Measurements from ENCODE around the gene EFEMP2.
A peak's percentile ranks its signal among the peaks of the same experiment; 100 is the strongest.
"Not testable (repeated sequence)": the region's sequence is repeated elsewhere in the genome, so short reads cannot be mapped to it uniquely, and the experiment has no call there.

EFEMP2 gene

DNA sequence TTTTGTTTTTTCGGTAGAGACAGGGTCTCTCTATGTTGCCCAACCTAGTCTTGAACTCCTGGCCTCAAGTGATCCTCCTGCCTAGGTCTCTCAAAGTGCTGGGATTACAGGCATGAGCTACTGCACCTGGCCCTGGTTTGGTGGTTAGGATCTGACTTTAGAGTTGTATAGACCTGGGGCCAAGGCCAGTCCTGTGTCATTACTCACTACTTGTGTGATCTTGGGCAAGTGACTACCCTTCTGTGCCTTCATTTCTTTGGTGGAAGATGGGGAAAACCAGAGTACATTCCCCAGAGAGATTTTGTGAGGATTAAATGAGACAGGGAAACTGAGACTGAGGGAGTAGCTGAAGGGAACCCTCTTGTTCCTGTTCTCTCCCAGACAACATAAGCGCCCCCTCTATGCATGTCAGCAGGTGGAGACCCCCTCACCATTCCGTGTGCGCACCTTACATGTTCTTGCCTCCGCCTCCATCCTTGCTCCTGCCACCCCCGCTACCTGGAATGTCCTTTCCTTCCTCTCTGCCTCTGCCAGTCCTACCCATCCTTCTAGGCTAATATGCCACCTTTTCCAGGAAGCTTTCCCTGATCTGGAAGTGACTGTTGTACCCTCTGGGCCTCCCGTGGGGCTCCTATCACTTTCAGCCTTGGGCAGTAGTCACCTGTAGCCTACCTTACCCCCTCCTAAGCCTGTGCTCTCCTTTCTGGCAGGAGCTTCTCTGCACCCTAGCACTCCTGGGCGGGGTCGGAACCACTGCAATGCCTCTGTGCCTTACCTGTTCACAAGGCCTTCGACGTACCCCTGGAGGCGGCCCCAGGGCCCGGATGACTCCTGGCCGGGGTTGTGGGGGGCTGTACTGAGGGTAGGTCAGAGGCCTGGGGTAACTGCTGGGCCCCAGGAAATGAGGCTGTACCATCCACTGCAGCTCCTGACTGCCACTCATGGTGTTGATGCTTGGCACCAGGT lies 23.7 kb upstream of the EFEMP2 start:
- CTCF ChIA-PET, result interaction anchor here (0.6 to 1.4 kb wide), 3 partner anchors 8 to 185 kb away, joined by 3 read pairs; partner anchors contain the start of gene FIBP
- no peak for DNase-seq (ENCODE audit: extremely low spot score)
- no peak for TF ChIP-seq SP1 (IDR thresholded peaks at IDR 0.05)
- TF ChIP-seq LEF1 (IDR thresholded peaks at IDR 0.05; ENCODE audit: borderline replicate concordance), result no peak
- no peak for TF ChIP-seq HDGF (IDR thresholded peaks at IDR 0.05; ENCODE audit: borderline replicate concordance)
- TF ChIP-seq TARDBP (IDR thresholded peaks at IDR 0.05), result no peak
- no peak for TF ChIP-seq ZNF384 (IDR thresholded peaks at IDR 0.05)
- no peak for TF ChIP-seq ELF4 (IDR thresholded peaks at IDR 0.05)
- TF ChIP-seq FOXM1 (IDR thresholded peaks at IDR 0.05; ENCODE audit: borderline replicate concordance), result no peak
- POLR2A ChIA-PET, result interaction anchor here (1.2 to 2.0 kb wide), 2 partner anchors 37 to 176 kb away, joined by 3 to 6 read pairs; partner anchors contain the start of gene RNASEH2C

DNA sequence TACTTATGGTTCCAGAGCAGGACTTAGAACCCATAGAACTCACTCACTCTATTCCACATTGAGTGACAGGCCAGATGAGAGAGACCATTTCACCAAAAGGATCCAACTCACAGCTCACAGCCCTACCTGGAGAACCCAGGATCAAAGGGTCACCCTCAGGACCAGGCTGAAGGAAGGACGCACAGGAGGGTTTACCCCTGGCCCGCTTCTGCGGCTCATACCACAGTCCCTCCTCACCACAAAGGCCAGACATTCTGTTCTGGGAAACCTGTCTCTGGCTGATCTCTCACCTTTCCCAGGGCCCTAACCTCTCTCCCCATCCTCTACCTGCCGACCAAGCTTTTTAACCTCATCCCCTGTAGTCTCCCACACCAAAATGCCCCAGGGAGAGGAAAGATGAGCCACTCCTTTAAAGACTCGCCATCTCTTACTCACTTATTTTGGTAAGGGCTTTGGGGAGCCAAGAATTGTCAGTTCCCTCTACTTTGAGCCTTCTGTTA lies 22.9 kb upstream of the EFEMP2 start:
- ChIA-PET POLR2A (interaction anchor here (1.2 to 2.0 kb wide), 2 partner anchors 36 to 175 kb away, joined by 3 to 6 read pairs; partner anchors contain the start of gene RNASEH2C), CTCF (interaction anchor here (1.4 kb wide), 1 partner anchor 11 kb away, joined by 3 read pairs; no protein-coding TSS in a partner anchor)
- DNase-seq (ENCODE audit: extremely low spot score), result no peak
- TF ChIP-seq, protein P1, sequence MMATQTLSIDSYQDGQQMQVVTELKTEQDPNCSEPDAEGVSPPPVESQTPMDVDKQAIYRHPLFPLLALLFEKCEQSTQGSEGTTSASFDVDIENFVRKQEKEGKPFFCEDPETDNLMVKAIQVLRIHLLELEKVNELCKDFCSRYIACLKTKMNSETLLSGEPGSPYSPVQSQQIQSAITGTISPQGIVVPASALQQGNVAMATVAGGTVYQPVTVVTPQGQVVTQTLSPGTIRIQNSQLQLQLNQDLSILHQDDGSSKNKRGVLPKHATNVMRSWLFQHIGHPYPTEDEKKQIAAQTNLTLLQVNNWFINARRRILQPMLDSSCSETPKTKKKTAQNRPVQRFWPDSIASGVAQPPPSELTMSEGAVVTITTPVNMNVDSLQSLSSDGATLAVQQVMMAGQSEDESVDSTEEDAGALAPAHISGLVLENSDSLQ (IDR thresholded peaks at IDR 0.05), result peak; percentile 55; the same call in 1 of the 2 replicates
- no peak for TF ChIP-seq BHLHE40 (IDR thresholded peaks at IDR 0.05; ENCODE audit: borderline replicate concordance)

DNA sequence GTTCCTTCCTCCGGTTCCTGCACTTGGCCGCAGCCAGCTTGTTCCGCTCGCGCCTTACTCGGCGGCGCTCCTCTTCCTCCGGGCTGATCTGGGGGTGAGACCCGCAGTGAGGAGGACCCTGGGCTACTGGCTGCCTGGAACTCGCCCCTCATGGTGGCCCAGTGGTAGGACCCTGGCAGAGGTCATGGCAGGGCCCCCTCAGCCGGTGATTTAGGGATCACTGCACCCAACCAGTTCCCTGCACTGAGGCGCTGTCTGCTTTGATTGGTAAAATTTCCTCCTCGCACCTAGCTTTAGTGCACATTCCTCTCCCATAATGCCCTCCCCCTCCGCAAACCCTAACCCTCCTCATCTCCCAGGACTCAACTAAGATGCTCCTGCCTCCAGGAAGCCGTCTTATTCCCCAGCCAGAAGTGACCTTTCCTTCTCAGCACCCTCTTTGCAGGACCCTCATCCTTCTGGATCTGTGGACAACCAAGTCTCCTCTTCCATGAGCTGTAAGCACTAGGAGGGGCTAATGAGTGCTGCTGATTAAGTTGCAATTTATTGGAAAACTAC lies 21.5 kb upstream of the EFEMP2 start:
- CTCF ChIA-PET, result no interaction called here
- TF ChIP-seq TARDBP (IDR thresholded peaks at IDR 0.05), result no peak
- POLR2A ChIA-PET, result interaction anchor here (1.1 to 12.4 kb wide), 4 partner anchors 18 to 30 kb away, joined by 3 to 289 read pairs (median 4); partner anchors contain the start of genes CFL1, EFEMP2 and MUS81
- no peak for DNase-seq (ENCODE audit: extremely low spot score)

DNA sequence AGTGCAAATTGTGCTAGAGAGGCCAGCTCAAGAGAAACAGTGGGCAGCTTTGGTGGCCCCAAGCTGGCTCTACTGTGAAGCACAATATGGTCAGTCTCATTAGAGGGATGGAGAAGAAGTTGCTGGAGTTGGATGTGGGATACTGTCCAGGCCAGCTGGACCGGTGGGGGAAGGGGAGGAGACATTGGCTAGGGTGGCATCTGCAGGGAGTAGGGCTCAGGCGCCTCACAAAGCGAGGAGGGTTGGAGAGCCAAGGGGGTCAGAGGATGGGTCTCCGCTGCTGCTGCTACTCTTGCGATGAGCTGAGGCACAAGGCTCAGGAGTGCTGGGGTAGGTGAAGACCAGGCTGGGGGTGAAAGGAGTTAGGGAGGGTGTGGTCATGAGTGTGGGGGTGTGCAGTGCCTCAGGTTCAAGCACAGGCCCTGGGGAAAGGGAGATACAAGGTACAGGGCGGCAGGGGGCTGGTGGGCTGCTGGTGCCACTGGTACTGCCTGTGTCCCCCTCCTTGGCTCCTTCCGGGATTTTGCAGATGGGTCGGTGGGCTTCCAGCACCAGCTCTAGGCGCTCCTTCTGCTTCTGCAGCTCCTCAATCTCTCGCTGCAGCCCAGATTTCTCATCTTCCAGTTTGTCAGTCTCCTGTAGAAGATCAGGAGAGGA lies 20.2 kb upstream of the EFEMP2 start:
- no peak for DNase-seq (ENCODE audit: extremely low spot score)
- ChIA-PET CTCF (interaction anchor here (1.1 to 5.4 kb wide), 2 partner anchors 7 to 45 kb away, joined by 3 to 36 read pairs; partner anchors contain the start of gene FOSL1), POLR2A (interaction anchor here (1.2 to 12.4 kb wide), 5 partner anchors 8 to 29 kb away, joined by 3 to 289 read pairs (median 35); partner anchors contain the start of genes CFL1, EFEMP2, FOSL1 and MUS81)

DNA sequence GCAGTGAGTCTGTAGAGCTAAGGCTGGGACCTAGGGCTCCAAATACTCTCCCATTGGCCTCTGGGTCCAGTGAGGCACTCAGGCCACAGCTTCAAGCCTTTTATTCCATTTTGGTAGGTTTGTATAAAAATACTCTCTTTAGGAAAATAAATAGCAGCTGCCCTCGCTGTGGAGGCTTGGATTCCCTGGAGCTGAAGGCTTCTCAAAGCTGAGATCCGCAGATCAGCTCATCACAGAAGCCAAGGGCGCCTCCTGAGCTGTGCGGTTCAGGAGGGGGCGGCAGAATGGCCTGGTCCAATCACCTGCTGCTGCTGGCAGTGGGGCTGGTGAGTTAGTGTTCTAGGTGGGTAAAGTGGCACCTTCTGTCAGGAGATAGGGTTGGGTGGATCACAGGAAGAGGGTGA lies 19.5 kb upstream of the EFEMP2 start:
- POLR2A ChIA-PET, result interaction anchor here (1.0 to 12.4 kb wide), 9 partner anchors 9 to 180 kb away, joined by 3 to 289 read pairs (median 35); partner anchors contain the start of genes CFL1, EFEMP2, FOSL1 and KAT5
- not testable (repeated sequence) for DNase-seq (ENCODE audit: extremely low spot score)
- CTCF ChIA-PET, result interaction anchor here (0.9 to 5.4 kb wide), 3 partner anchors 8 to 107 kb away, joined by 3 to 36 read pairs (median 3); partner anchors contain the start of gene FOSL1

More for the DNA sequence above, 20.2 kb upstream of the EFEMP2 start:
- TF ChIP-seq FOXA1 (IDR thresholded peaks at IDR 0.05) (no peak), SUZ12 (IDR thresholded peaks at IDR 0.05) (no peak)

DNA sequence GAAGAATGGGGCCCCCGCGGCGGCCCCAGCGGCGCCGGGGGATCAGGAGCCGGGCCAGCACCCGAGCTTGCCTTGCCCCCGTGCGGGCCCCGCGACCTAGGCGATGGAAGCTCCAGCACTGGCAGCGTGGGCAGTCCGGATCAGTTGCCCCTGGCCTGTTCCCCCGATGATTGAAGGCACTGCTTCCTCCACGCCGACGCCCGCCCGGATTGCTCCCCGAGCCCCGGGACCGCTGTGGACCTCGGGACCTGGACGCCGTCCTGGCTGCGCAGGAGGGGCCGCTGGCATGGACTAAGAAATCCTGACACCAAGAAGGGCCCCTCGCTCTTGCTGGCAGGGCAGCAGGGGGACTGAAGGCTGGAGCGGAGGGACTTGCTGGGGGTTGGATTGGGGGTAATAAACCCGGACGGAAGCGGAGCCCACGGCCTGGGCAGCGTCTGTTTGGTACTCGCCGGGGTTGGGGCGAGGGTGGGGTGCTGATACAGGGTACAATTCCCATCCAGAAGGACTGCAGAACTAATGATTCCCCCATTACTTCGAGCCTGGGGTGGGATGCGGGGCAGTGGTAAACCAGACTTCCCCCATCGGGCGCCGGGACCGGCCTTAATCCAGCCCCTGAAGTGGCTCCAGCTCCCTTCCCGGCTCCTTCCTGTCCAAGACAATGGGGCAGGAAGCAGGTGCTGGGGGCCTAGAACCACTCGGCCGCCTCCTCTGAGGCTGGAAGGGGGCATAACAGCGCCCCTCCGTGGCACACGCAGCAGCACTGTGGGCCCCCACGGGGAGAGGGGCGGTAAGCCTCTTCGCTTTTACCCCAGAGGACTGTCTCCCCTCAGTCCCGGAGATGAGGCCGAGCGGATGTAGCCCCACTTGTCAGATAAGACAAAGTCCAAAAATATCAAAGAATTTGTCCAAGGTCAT lies 18.9 kb upstream of the EFEMP2 start:
- TF ChIP-seq LEF1 (IDR thresholded peaks at IDR 0.05; ENCODE audit: borderline replicate concordance), result no peak
- no peak for TF ChIP-seq TARDBP (IDR thresholded peaks at IDR 0.05)
- no peak for TF ChIP-seq BHLHE40 (IDR thresholded peaks at IDR 0.05; ENCODE audit: borderline replicate concordance)
- no peak for TF ChIP-seq CTBP1 (IDR thresholded peaks at IDR 0.05; ENCODE audit: borderline replicate concordance)
- no peak for DNase-seq (ENCODE audit: extremely low spot score)
- CTCF ChIA-PET, result interaction anchor here (0.7 to 5.4 kb wide), 10 partner anchors 9 to 180 kb away, joined by 3 to 59 read pairs (median 4); partner anchors contain the start of genes FOSL1, KAT5 and MUS81
- POLR2A ChIA-PET, result interaction anchor here (0.6 to 12.4 kb wide), 25 partner anchors 9 to 276 kb away, joined by 3 to 289 read pairs (median 5); partner anchors contain the start of genes AP5B1, CFL1, EFEMP2 and FOSL1

Measured in HEK293T (cell line).